ENCODE data around the gene SUFU.
"Not testable (repeated sequence)": the region's sequence is repeated elsewhere in the genome, so short reads cannot be mapped to it uniquely, and the experiment has no call there.

The SUFU gene

DNA sequence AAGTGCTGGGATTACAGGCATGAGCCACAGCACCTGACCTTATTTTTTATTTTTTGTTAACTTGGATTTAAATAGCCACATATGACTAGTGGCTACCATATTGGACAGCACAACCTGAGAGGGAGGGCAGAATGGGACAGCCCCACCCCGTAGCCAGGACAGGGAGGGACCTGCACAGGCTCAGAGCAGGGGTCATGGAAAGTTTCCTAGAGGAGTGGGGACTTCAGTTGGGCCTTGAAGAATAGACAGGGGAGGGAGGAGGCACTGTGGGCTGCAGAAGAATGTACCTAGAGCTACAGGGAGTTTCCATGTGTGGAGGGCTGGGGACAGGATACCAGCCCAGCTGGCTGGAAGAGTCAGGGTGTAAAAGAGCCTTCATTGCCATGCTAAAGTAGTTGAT is 149.3 kb downstream of the SUFU start:
- DNase-seq: no peak

DNA sequence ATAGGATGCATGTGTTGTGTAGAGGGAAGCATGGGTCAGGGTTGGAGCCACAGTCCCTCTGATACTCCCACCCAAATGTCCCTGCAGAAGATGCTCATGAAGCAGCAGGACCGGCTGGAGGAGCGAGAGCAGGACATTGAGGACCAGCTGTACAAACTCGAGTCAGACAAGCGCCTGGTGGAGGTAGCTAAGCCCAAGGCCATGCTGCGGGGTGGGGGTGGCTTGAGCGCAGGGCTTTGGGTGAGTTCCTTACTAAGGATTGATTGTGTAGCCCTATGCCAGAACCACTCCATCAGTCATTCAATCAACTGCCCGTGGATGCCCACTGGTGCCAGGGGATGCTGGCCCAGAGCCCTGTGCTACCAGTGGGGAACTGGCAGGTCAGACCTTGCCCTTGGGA is 150.8 kb downstream of the SUFU start:
- DNase-seq: no peak

DNA sequence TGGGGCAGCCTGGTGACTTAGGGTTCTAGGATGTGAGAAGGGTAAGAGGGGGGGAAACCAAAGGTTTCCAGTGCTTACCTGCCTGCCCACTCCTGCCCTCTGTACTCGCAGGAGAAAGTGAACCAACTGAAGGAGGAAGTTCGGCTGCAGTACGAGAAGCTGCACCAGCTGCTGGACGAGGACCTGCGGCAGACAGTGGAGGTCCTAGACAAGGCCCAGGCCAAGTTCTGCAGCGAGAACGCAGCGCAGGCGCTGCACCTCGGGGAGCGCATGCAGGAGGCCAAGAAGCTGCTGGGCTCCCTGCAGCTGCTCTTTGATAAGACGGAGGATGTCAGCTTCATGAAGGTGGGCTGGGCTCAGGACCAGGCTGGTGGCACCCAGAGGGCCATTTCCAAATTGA is 151.2 kb downstream of the SUFU start:
- DNase-seq: no peak

DNA sequence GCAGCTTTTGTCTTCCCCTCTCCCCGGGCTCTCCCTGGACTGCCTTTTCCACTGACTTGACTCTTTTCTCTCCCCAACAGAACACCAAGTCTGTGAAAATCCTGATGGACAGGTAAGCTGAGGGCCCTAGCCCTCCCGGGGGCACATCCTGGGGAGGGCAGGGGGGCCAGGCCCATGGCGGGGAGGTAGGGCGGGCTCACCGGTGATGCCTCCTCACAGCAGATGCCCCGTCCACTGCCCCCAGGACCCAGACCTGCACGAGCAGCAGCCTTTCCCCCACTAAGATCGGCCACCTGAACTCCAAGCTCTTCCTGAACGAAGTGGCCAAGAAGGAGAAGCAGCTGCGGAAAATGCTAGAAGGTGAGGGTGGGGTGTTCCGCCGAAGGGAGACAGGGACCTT is 152.3 kb downstream of the SUFU start:
- DNase-seq: no peak

DNA sequence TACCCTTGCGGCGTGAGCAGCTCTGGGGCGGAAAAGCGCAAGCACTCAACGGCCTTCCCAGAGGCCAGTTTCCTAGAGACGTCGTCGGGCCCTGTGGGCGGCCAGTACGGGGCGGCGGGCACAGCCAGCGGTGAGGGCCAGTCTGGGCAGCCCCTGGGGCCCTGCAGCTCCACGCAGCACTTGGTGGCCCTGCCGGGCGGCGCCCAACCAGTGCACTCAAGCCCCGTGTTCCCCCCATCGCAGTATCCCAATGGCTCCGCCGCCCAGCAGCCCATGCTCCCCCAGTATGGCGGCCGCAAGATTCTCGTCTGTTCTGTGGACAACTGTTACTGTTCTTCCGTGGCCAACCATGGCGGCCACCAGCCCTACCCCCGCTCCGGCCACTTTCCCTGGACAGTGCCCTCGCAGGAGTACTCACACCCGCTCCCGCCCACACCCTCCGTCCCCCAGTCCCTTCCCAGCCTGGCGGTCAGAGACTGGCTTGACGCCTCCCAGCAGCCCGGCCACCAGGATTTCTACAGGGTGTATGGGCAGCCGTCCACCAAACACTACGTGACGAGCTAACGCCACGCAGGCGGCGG is 153.1 kb downstream of the SUFU start:
- DNase-seq: no peak

DNA sequence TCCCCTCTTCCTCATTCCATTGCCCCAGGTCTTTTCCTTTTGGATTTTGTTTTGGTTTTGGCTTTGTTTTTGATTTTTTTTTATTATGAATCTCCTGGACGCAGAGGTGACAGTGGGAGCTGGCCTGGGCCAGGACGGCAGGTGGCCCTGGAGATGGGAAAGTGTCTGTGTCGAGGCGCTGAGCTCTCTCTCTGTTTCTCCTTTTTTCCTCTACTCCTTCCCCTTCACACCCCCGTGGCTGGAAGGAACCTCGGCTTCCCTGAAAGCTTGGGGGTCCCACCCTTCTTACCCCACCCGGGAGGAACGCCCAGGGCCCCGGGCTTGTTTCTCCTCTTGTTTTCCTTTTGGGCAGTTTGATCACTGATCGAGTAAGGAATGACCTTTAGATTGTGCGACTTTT is 153.7 kb downstream of the SUFU start:
- no peak for DNase-seq

DNA sequence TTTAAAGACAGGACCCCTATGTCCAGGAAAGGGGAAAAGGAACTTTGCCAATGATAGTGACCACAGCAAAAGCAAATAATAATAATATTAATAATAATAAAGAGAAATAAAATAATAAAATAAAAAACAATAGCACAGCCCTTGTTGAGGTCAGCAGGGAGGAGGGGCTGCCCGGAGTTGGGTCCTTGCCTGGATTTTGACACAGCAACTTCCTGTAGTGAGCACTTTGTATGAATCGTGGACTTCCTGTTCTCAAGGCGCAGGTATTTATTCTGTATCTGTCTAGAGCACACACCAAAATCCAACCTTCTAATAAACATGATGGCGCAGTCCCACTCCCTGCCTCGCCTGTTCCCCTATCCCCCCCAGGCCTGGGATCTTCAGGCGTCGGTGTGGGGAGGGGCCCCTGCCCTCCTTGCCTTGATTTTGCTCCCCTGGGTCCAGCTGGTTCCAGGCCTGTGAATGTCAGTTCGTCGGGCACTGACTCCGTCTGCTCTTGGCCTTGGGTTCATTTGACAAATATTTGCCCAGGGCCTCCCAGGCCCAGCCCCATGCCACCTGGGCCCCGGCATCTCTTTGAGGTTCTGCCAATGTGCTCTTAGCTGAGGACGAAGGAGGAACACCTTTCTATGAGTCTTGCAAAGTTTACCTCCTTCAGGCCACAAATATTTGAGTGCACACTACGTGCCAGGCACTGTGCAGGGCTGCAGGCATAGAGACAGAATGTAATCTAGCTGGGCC is 154.4 kb downstream of the SUFU start:
- DNase-seq: no peak

DNA sequence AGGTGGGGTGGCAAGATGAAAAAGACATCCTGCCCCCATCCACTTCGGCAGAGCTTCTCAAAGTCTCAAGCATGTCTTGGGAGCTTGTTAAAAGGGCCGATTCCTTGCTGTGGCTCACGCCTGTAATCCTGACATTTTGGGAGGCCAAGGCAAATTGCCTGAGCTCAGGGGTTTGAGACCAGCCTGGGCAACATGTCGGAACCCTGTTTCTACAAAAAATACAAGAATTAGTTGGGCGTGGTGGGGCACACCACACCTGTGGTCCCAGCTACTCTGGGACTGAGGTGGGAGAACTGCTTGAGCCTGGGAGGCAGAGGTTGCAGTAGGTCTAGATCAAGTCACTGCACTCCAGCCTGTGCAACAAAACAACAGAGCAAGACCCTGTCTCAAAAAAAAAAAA is 155.0 kb downstream of the SUFU start:
- no peak for DNase-seq

DNA sequence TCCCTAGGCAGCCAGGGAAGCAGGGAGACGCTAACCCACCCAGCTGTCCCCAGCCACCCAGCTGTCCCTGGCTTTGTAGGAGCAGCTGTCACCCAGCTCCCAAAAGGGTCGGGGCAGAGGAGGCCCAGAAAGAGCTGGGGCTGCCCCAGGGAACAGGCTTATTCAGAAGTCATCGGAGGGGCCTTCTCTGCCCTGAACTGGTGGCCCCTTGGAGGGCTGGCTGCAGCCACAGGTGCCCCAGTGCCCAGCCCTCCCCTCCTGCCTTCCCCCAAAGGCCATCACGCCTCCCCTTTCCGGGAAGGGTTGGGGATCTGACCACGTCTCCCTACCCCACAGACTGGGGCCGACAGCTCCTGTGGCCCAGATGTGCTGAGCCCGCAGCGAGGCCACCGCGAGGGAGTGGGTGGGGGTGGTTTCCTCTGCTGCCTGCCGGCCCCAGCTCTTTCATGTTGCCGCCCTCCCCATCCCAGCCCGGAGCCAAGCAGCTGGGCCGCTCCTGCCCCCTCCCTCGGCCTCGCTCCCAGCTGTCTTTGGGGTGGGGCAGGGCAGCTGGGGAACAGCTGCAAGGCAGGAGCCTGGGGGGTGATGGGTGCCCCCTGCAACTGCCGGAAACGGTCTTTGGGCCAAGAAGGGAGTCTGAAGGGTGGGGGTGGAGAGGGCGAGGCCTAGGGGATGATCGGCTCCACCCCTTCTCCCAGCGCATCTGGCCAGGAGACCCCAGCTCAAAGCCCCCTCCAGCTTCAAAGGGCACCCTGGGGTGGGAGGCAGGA is 157.3 kb downstream of the SUFU start:
- DNase-seq: peak; percentile 51 to 62

DNA sequence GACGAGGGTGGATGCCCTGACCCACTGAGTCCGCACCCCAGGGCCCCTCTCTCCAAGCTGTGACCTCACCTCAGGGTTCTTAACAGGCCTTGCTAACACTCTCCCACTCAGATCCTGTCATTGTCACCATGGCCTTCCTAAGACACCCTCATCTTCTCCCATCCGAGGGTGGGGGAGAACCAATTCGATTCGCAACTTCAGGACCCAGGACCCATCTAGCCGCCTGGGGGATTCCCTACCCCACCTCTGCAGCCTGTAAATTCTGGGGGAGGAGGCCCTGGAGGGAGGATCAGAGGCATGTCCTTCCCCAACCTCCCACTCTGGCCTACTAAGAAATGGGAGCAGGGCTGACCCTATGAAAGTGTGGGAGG is 157.9 kb downstream of the SUFU start:
- no peak for DNase-seq

DNA sequence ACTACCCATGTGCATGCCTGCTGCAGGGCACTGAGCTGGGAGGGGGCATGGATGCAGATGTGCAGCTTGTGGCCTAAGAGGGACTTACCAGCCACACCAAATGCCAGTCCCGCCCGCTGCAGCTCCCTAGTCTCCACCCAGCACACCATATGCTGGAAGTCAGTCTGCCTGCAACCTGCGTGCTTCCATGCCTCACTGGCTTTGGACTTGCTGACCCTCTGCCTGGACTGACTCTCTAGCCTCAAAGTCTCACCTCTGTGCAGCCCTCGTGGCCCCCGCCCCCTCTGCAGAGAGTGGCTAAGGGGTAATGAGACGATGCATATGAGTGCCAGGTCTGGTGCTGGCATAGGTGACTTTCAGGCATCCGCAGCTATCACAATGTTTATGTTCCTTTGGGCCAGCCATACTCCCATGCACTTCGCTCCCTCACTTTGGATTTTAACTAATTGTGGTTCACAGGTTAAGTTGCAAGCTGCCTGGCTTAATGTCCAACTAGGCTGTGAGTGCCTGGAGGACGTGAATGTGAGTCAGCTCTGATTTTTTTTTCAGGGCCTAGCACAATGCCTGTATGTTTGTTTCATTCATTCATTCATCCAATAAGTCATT is 162.2 kb downstream of the SUFU start:
- no peak for DNase-seq

DNA sequence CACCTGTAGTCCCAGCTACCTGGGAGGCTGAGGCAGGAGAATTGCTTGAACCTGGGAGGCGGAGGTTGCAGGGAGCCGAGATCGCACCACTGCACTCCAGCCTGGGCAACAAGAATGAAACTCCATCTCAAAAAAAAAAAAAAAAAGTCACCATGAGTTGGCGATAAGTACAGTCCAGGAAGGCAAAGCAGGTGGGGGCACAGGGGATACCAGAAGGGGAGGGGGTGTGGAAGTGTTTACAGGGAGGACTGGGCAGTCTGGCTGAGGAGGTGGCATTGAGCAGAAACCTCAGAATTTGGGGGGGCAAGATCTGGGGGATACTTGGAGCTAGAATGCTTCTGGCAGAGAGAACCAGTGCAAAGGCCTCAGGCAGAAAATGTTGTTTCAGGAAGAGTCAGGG is 163.6 kb downstream of the SUFU start:
- not testable (repeated sequence) for DNase-seq

DNA sequence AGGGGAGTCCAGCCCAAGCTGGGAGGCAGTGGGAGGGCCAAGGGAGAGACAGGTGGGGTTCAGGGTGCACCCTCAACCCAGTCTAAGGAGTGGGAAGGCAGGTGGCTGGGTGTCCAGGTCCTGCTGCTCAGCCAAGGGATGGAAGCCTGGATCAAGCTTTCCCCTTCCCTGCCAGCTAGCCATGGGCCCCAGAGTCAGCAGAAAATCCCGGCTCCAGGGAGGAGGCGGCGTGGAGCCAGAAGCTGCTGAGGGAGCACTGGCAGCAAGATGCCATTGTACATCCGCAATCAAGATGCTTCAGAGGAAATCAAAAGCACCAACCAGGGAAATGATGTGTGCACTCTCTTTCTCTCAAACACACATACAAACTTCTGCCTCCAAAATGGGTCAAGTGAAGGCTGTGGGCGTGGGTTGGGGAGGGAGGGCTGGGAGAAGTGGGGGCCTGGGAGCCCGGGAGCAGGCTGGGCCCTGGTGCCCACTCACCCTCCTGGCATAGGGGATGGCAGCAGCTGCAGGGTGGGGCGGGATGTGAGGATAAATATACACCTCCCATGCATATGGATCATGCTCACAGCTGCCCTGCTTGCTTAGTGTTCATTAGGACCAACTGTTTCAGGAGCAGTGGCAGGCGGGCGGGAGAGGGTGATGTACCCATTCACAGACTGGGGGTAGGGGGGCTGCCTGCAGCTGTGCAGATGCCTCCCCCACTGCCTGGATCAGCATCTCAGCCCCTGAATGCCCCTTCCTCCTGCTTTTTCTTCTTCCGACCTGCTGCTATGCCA is 164.7 kb downstream of the SUFU start:
- DNase-seq: no peak

DNA sequence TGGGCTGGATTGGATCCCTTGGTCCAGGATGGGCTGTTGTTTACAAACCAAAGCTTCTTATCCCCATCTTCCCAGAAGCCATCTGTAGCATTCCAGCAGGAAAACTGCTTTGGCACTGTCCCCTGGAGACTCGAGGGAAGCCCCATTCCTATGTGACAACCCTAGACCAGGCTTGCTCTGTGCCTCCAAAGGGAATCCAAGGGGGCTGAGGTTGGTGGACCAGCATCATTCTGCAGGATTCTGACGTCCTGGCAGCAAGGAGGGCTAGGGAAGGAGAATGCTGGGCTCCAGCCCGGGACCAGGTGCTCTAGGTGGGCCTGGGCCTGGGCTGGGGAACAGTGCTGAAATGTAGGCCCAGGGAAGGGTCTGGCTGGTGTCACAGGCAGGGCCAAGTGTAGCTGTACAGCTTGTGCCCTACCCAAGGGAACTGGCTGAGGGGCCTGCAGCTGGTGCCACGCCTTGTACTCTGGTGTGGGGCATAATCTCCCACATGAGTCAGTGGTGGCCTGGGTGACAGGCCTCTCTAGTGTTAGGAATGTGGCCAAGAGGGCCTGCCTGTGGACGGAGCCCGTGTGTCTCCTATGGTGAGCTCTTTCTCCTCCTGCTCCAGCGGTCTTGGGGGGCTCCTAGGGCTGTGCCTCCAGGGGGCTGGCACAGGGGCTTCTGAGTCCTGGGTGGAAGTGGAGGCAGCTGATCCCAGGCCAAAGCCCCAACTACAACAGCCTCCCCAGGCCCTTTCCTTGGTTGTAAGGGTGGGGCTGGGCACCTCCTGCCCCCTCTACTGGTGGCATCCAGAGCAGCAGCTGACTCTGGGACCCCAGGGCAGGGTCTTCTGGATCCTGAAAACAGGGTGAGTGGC is 165.7 kb downstream of the SUFU start:
- no peak for DNase-seq

DNA sequence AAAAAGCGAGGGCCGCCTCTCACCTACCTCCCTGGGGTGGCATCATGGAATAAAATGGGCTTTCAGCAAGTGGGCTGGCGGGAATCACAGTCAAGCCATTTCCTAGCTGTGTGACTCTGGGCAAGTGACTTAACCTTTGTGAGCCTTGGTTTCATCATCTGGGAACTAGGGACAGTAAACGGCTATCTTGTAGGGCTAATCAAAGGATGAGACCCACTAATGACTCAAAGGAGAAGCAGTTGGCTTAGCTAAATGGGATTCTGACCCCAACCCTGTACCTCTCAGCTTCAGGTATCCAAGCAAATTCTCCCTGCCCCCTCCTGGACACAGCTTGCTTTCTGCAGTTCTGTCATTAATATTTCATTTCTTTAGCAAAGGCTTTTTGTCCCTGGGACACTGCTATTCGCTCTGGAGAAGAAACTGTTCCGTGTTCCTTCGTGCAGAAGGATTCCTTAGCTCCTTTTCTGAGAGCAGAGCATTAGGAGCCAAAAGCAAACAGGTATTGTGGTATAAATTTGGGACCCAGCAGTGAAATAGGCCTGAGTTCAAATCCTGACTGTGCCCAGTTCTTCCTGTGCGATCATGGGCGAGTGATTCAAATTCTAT is 166.4 kb downstream of the SUFU start:
- DNase-seq: no peak

DNA sequence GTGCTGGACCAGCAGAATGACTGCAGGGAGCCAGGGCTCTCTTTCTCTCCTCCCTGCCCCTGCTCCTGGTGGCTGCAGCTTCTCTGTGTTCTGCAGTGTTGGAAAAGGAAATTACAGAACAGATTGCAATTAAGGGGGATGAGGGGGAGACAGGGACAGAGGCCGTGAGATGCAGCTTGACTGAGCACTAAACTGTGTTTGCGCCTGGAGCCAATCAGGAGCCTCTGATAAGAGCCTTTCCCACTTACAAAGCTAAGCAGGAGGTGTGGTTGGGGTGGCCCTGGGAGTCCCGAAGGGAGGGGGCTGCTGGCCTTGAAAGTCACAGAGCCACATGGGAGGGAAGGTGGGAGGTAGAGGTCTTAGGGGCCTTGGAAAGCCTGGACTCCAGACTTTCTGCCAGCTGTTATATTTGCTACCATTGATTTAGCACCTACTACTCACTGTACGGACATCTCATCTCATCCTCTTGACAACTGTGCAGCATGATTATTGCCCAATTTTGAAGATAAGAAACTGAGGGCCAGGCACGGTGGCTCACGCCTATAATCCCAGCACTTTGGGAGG is 167.2 kb downstream of the SUFU start:
- no peak for DNase-seq

DNA sequence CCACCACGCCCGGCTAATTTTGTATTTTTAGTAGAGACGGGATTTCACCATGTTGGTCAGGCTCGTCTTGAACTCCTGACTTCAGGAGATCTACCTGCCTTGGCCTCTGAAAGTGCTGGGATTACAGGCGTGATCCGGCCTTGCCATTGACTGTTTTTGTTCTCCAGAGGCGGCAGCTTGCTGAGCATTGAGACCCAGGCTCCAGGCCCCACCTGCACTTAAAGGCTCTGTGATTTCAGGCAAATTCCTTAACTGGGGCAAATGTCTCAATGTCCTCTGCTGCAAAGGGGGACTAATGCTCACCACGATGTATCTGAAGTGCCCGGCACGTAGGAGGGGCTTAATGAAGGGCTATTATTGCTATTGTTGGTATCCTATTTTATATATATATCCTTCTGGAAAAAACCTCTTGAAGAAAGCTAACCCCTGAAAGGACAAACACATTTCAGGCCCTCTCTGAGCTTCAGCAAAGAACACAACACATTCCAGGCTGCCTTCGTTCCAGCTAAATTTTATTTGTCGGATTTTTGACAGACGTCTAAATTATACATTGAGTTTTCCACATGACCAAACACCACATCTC is 169.6 kb downstream of the SUFU start:
- no peak for DNase-seq

DNA sequence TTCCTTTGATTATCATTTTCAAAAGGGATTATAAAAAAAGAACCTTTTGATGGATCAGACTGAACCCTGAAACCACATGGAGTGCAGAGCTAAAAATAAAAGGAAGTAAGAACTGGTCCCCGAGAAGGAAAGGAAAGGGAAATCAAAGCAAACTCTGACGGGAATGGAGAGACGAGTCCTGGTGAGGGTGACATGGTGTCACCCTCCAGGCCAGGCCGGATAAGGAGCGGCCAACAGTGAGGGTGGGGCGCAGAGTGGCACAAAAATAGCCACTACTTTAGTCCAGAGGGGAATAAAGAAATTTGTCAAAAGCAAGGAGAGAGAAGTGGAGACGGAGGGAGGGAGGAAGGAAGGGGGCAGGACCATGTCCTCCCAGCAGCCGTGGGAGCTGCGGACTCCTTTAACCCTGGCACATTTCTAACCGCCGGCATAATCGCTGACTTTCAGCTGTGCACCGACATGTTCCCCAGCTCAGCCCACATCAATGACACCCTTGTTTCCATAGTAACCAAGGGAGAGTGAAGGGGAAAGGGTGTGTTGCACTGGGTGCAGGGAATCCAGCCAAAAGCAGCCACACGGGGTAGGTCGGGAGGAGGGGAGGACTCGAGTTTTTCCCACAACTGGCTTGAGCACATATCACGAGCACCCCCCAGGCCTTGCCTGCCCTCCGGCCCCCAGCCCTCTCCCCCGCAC is 170.2 kb downstream of the SUFU start:
- peak; percentile 77 to 87 for DNase-seq

DNA sequence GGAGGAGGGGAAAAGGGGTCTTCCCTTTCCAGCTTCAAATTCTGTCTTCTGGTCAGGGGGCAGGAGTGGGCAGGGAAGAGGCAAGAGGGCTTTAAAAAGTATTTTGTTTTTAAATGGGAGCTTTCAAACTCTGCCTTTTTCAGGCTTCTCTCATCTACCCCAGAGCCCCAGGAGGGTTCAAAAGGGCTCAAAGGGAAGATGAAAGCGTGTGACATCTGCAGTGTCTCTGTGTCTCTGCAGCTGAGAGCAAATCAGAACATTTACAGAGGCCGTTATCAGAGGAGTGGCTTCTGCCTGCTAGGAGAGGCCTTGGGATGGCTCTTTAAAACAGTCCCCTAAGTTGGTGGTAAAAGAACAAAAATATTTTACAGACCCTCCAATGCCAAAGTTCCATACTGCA is 170.8 kb downstream of the SUFU start:
- peak in 1 of 2 donors; percentile 41 for DNase-seq

DNA sequence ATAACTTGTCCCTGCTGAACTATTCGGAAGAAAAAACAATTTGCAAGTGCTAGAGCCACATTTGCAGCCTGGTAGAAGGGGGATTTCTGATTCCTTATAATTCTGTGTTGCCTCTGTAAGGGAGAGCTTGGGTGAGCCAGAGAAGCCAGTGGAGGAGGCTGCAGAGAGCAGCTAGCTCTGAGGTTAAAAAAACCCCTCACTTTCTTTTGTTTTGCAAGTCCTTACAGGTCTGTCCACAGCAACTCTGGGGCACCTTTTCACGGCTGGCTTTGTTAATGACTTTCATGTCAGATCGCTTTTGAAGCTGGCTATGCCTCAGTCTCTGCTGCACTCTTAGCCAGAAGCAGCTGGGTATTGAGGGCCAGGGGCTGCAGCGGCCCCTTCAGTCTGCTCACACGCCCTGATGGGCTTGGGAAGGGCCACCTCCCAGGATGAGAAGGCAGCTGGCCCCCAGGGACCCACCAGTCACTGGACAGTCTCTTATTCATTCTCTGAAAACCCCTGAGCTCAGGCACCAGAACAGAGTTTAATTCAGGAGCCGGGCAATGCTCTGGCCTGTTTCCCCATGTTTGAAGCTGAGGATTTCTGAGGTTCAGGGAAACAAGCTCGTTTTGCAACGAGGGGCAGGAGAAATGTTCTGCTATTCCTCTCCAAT is 171.4 kb downstream of the SUFU start:
- DNase-seq: peak in 1 of 2 donors; percentile 17
